NCI-H128 (cell line): Measurements from ENCODE around the gene SLIT3.

Experiments
- DNase-seq: peaks from one replicate; lab custom pipeline; 2025; ENCODE audit not compliant: unreplicated experiment; lab: John Stamatoyannopoulos, UW

The SLIT3 gene

DNA sequence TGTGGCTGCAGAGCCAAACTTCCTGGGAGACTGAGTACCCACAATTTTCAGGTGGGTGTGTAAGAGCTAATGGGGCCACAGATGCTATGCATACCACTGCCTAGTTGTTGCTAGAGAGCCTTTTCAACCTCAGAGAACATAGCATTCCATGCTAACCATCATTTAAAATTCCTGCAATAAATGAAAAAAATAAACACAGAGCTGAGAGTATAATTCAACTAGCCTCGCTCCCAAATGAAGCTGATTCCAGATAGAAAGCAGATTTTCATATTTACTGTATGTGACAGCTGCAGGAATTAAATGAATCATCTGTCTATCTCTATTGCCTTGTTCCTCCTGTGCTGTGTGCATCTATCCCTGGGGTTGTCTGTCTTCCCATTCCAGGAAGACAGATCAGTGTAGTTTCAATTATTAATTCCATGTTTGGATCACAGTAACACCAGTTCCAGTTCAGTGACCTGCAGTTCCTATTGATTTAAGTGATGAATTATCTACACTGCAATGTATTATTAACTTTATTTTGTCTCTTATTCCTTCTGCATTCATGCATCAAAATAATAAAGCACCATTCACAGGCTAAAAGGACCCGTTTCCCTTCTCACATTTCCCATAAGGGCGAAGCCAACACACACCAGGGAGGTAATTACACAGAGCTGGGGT, 324.5 kb downstream of the SLIT3 start:
- DNase-seq, result no peak

DNA sequence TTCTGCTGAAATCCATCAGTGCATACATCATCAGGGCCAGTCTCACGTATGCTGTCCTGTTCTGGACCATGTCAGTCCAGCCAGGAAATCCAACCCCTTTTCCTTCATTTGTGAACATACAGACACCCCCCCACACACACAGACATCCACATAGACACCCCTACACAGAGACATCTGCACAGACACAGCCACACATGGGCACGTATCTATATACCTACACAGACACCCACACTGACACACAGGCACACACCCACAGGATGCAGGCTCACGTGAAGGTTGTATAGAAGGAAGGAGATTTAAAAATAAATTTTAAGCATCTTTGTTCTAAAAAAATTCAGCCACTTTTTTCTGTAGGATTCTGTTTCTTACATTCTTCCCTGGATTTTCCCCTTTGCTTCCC, 325.6 kb downstream of the SLIT3 start:
- DNase-seq, result no peak

DNA sequence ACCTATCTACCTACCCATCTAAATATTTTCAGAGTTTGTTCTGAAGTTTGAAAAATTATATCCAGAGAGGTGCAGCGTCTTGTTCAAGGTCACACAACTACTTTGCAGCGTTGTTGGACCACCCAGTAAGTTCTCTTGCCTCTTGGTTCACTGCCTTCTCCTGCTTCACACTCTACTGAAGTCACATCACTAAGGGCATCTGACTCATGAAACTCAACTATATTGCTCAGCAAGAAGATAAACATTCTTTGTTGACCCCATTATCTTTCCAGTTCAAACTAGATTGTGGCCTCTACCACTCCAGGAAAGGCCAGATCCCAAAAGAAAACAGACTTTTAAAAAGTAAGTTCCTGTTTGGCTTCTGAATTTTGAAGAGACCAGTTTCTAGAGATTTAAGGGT, 326.9 kb downstream of the SLIT3 start:
- no peak for DNase-seq

DNA sequence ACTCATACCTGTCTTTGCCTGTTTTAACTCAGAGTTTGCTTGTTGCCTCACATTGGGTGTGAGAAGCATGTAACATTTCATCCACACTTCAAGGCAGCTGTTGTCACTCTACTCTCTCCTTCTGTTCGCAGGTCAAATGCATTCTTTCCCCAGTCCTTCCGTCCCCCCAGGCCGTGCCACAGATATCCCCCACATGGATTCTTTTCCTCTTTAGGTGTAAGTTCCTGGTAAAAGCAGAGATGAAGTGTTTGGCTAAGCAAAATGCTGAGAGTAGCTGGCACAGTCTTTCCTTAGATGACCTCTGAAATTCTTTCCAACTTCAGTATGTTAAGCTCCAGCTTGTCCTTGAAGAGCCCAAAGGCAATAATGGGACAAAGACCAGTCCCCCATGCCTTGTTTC, 328.2 kb downstream of the SLIT3 start:
- DNase-seq, result no peak

DNA sequence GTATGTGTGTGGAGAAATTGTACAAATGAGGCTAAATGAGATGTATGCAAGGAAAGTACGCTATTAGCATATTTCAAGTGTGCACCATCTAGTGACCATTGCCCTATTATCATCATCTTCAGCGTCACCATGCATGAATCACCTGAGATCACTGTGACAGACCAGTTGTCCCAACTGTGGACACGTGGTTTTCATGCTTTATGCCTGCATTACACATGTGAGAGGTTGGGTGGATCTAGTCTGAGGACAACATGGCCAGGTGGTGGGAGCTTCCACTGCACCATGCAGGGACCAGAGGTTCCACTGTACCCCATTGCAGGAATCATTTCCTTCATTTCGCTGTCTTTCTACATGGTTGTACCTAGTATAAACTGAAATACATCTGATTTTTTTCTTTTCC, 329.8 kb downstream of the SLIT3 start:
- no peak for DNase-seq

DNA sequence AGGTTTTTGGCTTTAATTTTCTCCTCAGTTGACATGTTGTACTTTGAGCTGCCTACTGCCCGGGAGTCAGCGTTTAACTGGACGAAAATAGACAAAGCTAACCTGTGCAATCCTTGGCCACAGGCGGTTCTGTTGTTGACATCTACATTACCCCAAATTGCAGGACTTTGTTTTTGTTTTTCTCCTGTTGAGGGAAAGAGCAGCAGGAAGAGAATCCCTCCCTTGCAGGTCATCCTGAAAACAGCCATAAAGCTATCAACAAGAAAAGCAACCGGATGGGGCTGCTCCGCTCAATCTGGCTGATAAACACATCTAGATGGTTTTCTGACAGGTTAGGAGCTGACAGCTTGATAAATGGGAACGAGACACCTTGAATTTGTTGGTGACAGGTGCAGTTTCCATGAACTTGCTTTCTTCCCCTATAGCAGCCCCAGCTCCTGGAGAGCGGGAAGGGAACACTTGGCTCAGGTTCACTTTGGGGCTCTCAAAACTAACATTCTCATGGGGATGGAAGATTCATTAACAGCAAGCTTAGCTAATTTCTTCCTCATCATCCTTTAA, 331.5 kb downstream of the SLIT3 start:
- no peak for DNase-seq

DNA sequence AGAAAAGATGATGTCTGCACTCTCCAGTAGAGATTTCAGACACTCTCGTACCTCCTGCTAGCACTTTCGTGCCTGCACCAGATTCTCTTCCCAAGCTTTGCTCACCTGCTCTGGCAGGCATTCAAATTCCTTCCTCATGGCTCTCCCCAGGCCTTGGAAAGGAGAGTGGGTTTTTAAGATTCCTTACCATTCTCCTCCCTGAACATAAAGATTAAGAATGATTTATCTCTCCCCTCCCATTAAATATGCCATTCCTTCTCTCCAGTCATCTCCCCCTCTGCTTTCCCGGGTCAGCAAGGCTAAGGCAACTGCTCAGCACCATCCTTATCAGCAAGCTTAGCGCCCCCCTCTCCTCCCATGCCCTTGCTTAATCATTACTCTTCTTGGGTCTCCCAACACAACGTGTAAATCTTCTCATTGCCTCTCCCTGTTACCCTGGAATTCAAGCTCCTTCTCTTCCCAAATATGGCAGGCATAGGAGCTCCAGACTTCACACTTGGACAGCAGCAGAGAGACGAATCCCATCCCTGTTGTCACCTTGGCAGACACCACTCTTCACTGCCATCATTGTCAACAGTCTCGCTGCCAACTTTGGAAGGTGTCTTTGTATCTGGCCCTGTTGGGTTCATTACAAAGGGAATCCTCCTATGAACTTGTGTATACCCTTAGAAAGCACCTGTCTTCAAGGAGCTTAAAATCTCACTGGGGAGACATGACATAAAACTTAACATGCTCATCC, 332.9 kb downstream of the SLIT3 start:
- DNase-seq, result no peak

DNA sequence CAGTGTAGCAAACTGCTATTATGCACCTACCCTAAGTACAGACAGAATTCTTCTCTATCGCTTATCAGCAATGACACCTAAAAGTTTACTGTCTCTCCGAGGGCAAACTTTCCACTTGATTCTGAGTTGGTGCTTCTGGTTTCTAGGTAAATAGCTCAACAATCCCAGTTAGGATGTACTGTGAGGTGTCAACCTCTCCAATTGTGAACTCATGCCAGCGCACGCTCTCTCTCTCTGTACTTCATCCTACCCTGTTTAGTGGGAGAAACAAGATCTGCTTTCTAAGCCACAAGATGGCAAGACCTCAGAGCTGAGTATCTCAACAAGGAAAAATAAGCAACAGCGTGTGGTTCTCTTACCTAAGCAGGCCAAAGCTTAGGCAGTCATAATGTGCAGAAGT, 335.3 kb downstream of the SLIT3 start:
- no peak for DNase-seq

DNA sequence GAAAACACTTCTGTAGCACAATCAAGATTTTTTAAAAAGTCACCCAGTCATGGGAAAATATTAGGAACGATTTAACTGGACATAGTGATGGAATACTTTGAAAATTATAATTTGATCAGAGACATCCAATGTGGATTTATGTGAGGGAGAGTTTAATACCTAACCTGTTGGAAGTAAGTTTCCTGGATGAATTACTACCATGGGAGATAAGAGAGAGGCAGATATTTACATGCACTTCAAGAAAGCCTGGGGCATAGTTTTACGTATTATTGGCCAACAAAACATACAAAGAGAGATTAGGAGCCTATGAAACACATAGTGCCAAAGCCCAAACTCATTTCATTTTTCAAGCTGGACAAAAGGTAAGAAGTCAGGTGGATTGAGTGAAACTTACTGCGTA, 336.8 kb downstream of the SLIT3 start:
- DNase-seq, result no peak

DNA sequence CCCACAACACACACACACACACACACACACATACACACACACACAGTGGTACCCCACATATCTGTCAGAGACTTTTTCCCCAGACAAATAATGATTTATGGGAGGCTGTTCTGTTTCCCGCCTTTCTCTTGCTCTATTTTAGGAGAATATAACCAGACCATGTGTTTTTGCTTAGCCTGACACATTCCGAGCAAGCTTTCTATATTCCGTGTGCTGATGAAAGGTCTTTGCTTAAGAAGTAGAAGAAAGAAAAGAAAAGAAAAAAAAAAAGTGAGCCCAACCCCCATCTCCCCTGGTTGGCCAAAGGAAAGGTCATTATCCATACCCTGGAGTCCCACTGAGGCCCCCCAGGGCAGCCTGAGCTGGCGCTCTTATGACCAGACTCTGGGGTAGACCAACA, 338.6 kb downstream of the SLIT3 start:
- no peak for DNase-seq

DNA sequence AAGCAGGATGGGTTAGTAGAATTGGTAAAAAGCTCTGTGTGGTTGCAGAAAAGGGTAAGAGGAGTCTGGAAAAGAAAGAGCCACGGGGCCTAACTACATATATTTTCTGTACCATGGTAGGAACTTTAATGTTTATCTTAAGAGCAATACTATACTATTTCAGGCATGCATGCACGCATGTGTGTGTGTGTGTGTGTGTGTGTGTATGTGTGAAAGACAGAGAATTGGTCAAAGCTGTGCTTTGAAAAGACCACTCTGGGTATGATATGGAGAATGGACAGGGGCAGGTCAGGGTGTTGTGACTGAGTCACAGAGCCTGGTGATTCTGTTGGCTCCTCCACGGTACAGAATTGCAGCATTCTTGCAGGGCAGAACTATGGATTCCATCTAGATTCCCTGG, 339.3 kb downstream of the SLIT3 start:
- DNase-seq, result no peak

DNA sequence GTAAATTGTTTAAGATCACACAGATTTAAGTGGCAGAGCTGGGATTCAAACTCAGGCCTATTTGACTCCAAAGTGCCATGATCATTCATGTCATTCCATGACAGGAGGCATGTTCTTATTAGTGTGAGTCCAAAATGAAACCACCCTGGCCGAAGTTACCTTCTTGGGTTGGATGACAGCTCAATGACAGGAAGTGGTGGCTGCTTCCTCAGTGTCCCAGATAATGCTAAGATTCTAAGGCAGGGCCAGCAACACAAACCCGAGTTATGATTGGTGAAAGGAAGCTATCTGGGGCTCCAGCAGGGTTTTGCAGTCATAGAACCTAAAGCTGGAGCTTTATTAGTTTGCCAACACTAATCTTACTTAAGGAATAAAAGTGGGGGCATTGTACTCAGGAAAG, 340.4 kb downstream of the SLIT3 start:
- no peak for DNase-seq

DNA sequence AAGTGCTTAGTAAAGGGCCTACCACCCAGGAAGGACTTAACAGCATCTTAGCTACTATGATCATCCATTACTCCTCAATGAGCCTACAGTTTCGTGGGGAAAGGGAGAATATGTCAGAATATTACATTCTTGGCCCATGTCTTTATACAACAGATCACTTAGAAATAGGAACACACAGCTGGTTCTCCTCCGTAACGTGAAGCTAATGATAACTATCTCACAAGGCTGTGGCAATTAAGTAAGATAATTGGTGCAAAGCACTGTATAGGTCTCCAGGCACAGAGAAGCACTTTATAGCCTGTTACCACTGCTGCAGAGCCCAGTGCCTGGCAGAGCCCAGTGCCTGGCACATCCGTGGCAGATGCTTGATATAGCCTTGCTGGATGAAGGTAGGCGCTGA, 347.6 kb downstream of the SLIT3 start:
- DNase-seq, result no peak

DNA sequence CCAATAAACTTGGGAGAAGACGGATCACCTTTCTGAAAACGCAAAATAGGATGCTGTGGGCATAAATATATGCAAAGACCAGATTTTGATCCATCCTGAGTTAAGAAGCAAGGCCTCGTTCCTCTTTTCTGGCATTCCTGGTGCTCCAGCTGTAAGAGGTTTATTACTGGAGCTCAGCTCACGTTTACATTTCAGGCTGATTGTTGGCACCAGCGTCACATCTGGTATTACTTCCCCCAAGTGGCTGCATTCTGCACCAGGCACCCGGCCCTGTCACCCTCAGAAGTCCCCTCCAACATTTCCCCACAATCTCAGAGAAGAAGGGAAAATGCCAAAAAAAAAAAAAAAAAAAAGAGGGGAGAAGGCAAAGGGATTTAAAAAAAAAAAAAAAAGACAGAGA, 348.7 kb downstream of the SLIT3 start:
- no peak for DNase-seq

DNA sequence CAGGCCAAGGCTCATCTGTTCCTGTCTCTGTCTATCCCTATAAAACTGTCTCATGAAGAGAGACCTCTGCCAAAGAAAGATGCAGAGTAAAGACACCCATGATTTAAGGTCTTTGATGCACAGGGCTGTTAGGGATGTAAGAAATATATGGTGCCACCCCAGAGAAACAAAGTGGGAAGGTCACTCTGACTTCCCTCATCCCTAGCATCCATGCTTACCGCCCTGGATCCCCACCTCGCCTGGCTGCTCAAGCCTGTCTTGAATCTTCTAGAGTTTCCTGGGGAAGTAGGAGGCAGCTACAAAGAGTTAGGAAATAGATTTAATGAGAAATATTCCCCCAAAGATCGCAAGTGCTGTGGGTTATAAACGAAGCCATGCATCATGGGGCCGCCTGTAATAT, 349.2 kb downstream of the SLIT3 start:
- no peak for DNase-seq

DNA sequence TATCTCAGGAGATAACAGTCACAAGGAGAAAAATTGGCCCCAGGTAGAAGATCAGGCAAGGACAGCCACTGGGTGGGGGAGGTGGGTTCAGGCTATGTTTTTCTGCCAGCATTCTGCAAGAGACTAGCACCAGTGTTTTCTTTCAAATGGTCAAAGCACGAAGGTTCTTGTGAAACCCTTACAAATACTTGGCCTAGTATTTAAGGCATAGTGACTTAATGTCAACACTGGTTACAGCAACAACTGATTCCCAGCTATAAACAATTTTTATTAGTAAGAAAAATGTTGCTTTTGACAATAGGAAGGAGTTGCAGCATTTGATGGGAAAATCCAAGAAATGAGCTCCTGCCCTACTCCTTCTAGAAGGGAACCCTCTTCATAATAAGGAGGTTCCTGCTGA, 349.6 kb downstream of the SLIT3 start:
- no peak for DNase-seq

DNA sequence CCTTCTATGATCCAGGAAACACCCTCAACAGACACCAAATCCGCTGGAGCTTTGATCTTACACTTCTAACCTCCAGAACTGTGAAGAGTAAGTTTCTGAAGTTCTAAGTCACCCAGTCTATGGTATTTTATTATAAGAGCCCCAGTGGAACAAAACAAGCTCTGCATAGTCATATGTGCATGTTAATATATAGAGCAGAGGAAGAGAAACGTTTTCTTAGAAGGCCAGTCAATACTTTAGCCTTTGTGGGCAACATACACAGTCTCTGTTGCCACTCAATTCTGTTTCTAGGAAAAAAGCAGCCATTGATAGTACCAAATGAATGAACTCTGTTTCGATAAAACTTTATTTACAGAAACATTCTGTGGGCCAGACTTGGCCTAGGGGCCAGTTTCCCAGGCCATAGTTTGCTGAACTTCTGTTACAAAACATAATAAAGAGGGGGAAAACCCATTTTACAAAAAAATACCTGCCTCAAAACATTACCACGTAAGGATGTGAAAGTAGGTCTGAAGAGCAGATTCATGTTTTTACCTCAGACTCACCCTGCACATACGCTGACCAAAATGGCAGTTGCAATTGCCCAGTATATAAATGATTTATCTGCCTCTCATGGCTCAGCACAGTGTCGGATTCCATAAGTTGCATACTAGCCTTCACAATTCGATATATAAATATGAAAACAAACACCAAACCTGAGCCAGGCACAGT, 350.5 kb downstream of the SLIT3 start:
- DNase-seq, result no peak

DNA sequence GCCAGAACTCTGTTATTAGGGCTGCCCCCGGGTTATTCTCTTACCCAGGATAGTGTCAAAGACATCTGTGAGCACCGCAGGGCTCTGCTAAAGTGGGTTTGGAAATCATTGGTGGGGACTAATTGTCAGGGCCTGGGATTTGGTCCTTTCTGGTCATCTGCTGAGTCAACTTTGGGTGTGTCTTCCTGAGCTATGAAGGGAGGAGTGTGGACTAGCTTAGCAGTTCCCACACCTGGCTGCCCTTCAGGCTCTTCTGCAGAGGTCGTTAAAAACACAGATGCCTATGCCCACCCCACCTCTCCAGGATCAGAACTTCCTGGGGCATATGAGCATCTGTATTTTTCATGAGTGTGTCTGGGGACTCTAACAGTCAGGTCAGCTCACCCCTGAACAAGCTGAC, 352.2 kb downstream of the SLIT3 start:
- DNase-seq, result no peak

DNA sequence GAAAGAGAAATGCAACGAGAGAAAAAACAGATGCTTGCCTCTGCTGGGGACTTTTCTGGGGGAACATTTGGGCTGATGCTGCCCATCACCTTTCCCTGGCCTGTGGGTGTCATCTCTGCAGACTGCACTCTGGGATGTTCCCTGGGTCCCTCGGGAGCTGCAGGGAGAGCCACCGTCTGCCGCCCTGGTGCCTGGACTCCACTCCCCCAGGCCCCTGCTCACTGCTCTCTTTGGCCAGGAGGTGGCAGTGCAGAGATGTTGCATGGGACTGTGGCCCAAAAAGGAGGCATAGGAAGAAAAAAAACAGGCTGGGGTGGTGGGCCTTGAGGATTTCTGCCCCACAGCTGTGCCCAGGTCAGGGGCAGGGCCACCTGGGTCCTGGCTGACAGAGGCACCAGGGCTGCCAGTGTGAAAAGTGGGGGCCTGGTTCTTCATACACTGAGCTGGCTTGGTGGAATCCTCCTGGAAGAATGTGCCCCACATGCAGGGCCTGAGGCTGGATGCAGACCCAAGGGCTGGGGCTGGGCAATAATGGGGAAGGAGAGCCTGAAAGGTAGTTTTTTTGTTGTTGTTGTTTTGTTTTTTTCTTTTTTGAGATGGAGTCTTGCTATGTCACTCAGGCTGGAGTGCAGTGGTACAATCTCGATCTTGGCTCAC, 353.6 kb downstream of the SLIT3 start:
- DNase-seq, result no peak

DNA sequence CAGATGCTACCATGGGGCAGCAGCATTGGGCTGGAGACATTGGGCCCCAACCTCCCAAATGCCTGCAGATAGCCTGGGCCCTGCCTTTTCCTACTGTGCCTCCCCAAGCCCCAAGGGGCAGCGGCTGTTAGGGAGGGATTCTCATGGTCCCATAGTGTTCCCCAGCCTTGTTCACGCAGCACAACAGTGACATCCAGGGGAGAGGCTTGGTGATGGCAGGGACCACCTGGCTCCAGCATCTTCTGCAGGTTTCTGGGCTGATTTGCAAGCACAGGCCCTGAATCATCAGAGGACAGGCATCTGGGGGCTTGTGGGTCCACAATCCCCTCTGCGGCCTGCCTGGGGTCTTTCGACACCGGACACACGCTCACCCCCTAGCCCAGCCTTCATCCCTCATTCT, 354.6 kb downstream of the SLIT3 start:
- no peak for DNase-seq

DNA sequence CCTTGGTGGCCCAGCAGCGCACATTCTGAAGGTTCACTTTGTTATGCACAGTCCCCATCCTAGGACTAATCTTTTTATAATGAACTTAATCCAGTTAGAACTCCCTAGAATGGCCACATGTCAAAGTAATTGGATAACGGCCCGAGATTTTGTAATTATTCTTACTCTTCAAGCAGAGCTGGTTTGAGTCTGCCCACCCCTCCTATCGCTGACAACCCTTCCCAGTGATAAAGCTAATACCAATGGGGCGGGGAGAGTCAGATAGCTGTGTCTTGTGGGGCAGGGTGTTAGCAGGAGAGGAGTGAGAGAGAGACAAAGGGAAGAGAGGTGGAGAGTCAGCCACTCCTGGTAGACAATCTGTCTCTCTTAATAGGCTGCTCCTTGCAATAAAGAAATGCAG, 356.9 kb downstream of the SLIT3 start:
- DNase-seq, result no peak
